A673 (cell line): ENCODE measurements around the gene EPAS1.

Source experiments
- CTCF ChIP-seq: fragments of 300-800, 200-600 bp; sonication (generic); conservative IDR thresholded peaks from 2 replicates; pipeline ENCODE4 v1.5.1; 2017; ENCODE audit warnings: low read depth, mild to moderate bottlenecking, antibody characterized with exemption, low read length, moderate library complexity, mixed read lengths
- EZH2 ChIP-seq: fragments of 200-600 bp; sonication (generic); IDR thresholded peaks from 2 replicates; pipeline ENCODE4 v1.6.1; 2017; ENCODE audit warnings: borderline replicate concordance, low read depth, mild to moderate bottlenecking, mixed read lengths, antibody characterized with exemption, low read length; ENCODE audit not compliant: poor library complexity, severe bottlenecking

DNA sequence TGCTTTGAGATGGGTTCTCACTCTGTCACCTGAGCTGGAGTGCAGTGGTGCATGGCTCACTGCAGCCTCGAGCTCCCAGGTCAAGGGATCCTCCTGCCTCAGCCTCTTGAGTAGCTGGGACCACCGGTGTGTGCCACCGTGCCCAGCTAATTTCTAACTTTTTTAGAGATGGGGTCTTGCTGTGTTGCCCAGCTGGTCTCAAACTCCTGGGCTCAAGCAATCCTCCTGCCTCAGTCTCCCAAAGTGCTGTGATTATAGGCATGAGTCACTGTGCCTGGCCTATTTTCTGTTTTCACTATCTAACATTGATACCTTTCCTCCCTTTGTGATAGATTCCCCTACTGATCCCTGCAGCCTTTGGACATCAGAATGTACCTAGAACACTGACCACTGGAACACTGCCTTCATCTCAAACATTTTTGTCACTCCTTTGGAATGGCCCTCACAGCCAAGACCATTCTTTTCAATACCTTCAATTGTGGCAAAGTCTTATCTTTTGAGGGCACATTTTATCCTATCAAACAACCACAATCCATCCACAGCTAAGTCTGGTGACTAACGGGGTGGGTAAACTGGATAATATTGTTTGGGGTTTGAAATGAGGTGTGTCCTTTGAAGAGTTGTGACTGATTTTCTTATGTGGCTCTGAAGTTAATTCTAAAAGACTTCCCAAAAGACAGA is 43.7 kb downstream of the EPAS1 start:
- TF ChIP-seq CTCF, result no peak
- TF ChIP-seq EZH2, result no peak
